ENCODE measurements around the gene NFATC4. TPM values are rescaled to one million over a fixed set of nuclear protein-coding genes. Genes with fewer than 3 reads are reported as not detected.

The NFATC4 gene
- total and polyA plus RNA-seq, 2 of the 4 experiments (the other 2 are of a cell fraction), result 15.6 to 35.8 TPM

DNA sequence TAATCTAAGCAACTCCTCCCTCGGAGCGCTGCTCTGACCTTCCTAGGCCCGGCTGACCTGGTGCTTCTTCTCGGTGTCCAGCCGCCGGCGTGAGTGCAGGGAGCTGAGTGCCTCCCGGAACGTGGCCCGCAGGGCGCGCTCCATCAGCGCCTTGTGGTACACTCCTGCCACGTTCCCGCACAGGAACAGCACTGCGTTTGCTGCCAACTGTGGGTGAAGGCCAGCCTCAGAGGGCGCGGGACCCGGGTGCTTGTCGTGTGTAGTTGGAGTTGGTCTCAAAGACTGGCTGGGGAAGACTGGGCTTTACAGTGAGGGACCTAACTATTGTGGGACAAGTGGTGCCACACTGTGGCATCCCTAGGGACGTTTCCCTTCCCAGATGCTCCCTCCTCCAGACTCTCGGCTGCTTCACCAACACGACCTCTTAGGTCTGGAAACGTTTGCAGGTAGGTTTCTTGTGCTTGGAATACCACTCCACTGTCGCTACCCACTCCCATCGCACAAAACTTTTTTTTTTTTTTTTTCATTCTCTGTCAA, 36.2 kb upstream of the NFATC4 start (continued):
- TF ChIP-seq CTCF (conservative IDR thresholded peaks at IDR 0.05; ENCODE audit: low read depth, low read length) (no peak), RCOR1 (IDR thresholded peaks at IDR 0.05; ENCODE audit: insufficient replicate concordance, low read length) (no peak), NFE2L2 (IDR thresholded peaks at IDR 0.05; ENCODE audit: low read depth, low read length) (no peak)

All from IMR-90 (cell line).